Measurements from ENCODE around the gene CCDC146.

DNA sequence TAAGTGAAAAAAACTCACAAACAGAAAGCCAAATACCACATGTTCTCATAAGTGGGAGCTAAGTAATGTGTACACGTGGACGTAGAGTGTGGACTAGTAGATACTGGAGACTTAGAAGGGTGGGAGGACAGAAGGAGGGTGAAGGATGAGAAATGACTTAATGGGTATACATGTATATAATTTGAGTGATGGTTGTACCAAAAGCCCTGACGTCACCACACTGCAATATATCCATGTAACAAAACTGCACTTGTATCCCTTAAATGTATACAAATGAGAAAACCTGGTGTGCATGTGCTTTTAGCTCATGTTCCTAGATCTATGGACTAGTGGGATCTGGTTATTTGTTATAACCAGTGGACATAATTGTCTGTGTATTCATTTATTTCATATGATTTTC is 125.7 kb downstream of the CCDC146 start:
- TF ChIP-seq POLR2AphosphoS5 (IDR thresholded peaks at IDR 0.05) (no peak), CTCF (IDR thresholded peaks at IDR 0.05) (no peak)

All from upper lobe of left lung (tissue), 4 donors.